Tibial nerve (tissue), 4 donors: ENCODE data around the gene CYSRT1. TPM values are rescaled to one million over a fixed set of nuclear protein-coding genes. Genes with fewer than 3 reads are reported as not detected.

Source experiments
- DNase-seq, 2 donors: peaks; one replicate each; pipeline ENCODE4 v3.0.0-alpha.2; 2019; ENCODE audit warnings: low spot score in 2 of 2
- H3K27ac ChIP-seq, 4 donors: fragments of 200-600 bp; sonication (generic) in 3 of 4; one replicate each; pipeline ENCODE4 v1.5.1; 2017 to 2019; ENCODE audit warnings: mild to moderate bottlenecking in 1 of 4
- H3K27me3 ChIP-seq, 2 donors: fragments of 200-600 bp; sonication (generic) in 1 of 2; one replicate each; pipeline versions ENCODE4 v1.5.1 to v1.6.0; 2017 to 2019
- H3K36me3 ChIP-seq, 3 donors: fragments of 200-600 bp; sonication (generic); one replicate each; pipeline ENCODE4 v1.5.1; 2018 to 2019
- H3K4me1 ChIP-seq, 4 donors: fragments of 200-600 bp; sonication (generic) in 3 of 4; one replicate each; pipeline ENCODE4 v1.5.1; 2017 to 2019
- H3K4me3 ChIP-seq, 4 donors: fragments of 200-600 bp; sonication (generic) in 3 of 4; one replicate each; pipeline ENCODE4 v1.5.1; 2017 to 2019; ENCODE audit warnings: mild to moderate bottlenecking in 1 of 4, moderate library complexity in 1 of 4
- H3K9me3 ChIP-seq, 4 donors: fragments of 200-600 bp; sonication (generic) in 3 of 4; one replicate each; pipeline ENCODE4 v1.5.1; 2017 to 2019
- EP300 ChIP-seq, 2 donors: sonication (generic); formaldehyde crosslinking; IDR thresholded peaks; one replicate each; pipeline ENCODE4 v1.6.1; 2017; ENCODE audit warnings: antibody characterized with exemption in 2 of 2, mild to moderate bottlenecking in 1 of 2
- POLR2A ChIP-seq, 2 donors: fragments of 450-650 bp; IDR thresholded peaks; one replicate each; pipeline ENCODE4 v1.6.1; 2017; ENCODE audit warnings: antibody characterized with exemption in 2 of 2, mild to moderate bottlenecking in 2 of 2, moderate library complexity in 2 of 2
- WGBS, 2 donors: methylation state at CpG; one replicate each; pipeline ENCODE4 v1.1.5; 2018; 5-methylcytosine and 5-hydroxymethylcytosine counted together
- total RNA-seq, 4 donors: library from RNA; depleted of rRNA; stranded (reverse); fragments of >200 nt; gene quantifications; one replicate each; pipeline ENCODE4 v1.1.0, GENCODE V29; 2016
- TF ChIP-seq, protein P1 (sequence below), 5 experiments: fragments of 200-600 bp in 3 of 5; fragments of 450-650 bp in 2 of 5; sonication (generic) in 3 of 5; IDR thresholded peaks; one replicate each; pipeline ENCODE4 v1.5.1; 2016 to 2019; ENCODE audit warnings: antibody characterized with exemption in 5 of 5, mild to moderate bottlenecking in 3 of 5, moderate library complexity in 2 of 5

CYSRT1 gene
- total RNA-seq, 4 donors from 2014 or later = not detected

DNA sequence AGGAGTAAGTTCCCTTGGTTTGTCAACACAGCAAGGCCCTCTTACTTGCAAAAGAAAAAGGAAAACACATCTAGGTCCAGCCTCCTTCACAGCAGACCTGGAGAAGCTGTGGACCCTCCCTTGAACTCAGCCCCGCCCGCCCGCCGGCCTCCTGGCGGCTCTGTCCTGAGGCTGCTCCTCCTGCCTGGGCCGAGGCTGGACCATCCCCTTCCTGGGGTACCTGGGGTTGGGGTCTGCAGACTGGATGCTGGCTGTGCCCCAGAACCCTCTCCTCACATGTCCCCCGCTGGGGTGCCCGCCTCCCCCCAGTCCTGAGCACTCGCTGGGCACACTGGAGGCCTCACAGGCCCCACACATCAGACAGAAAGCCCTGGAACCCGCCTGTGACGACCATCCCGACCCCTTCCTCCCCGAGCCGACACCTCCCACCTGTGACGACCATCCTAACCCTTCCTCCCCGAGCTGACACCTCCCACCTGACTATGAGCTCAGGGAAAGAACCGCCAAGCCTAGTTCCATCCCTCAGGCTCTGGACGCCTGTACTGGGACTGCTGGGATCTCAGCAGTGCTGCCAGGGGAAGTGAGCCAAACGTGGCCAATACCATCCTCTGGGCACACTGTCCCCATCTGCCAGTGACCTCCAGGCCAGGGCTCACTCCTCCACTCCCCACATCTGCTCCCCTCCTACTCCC, 45.9 kb upstream of the CYSRT1 start:
- H3K36me3 ChIP-seq = peaks cover 3 to 73% (median 48%) of the 10 kb centered on the region in 3 donors
- WGBS, 2 donors = 90% methylated on average over 19 of the region's 19 CpGs
- DNase-seq = no peak

DNA sequence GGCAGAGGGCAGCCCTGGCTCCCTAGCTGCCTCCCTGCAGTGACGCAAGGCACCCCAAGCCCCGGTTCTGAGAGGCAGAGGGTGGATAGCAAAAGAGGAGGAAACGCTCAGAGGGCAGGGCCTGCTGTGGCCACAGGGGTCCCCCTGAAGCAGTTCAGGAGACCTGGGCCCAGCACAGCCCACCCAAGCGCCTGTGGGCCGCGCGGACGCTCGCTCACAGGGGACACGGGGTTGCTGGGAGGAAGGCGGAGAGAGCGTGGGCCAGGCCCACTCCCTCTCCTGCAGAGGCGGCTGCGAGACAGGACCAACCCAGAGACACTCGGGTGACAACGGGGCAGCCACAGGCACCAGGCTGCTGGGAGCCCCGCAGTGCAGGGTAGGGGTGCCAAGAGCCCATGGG, 45.2 kb upstream of the CYSRT1 start:
- Histone ChIP-seq H3K4me3 (no peak overlapping the region), H3K9me3 (no peaks in the 10 kb centered on the region), H3K27ac (no peak overlapping the region), H3K36me3 (peaks cover 3 to 80% (median 55%) of the 10 kb centered on the region in 3 donors), H3K27me3 (no peaks in the 10 kb centered on the region), H3K4me1 (peaks cover 0 to 11% (median 0%) of the 10 kb centered on the region in 4 donors)
- 89 to 97% methylated on average over 7 to 17 of the region's 17 CpGs for WGBS, 2 donors
- DNase-seq = no peak
- TF ChIP-seq EP300 (IDR thresholded peaks at IDR 0.05) (no peak), POLR2A (IDR thresholded peaks at IDR 0.05) (no peak)
- TF ChIP-seq, protein P1, sequence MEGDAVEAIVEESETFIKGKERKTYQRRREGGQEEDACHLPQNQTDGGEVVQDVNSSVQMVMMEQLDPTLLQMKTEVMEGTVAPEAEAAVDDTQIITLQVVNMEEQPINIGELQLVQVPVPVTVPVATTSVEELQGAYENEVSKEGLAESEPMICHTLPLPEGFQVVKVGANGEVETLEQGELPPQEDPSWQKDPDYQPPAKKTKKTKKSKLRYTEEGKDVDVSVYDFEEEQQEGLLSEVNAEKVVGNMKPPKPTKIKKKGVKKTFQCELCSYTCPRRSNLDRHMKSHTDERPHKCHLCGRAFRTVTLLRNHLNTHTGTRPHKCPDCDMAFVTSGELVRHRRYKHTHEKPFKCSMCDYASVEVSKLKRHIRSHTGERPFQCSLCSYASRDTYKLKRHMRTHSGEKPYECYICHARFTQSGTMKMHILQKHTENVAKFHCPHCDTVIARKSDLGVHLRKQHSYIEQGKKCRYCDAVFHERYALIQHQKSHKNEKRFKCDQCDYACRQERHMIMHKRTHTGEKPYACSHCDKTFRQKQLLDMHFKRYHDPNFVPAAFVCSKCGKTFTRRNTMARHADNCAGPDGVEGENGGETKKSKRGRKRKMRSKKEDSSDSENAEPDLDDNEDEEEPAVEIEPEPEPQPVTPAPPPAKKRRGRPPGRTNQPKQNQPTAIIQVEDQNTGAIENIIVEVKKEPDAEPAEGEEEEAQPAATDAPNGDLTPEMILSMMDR (IDR thresholded peaks at IDR 0.05) = no peak

More for the DNA sequence above, 45.9 kb upstream of the CYSRT1 start:
- TF ChIP-seq EP300 (IDR thresholded peaks at IDR 0.05) = no peak
- TF ChIP-seq POLR2A (IDR thresholded peaks at IDR 0.05) = no peak
- TF ChIP-seq, protein P1 (IDR thresholded peaks at IDR 0.05) = no peak
- Histone ChIP-seq H3K4me3 (no peak overlapping the region), H3K4me1 (peaks cover 0 to 8% (median 0%) of the 10 kb centered on the region in 4 donors), H3K9me3 (no peaks in the 10 kb centered on the region), H3K27me3 (no peaks in the 10 kb centered on the region), H3K27ac (no peak overlapping the region)

- Histone ChIP-seq H3K4me3 (no peak overlapping the region), H3K36me3 (peaks cover 3 to 88% (median 56%) of the 10 kb centered on the region in 3 donors), H3K9me3 (no peaks in the 10 kb centered on the region), H3K27me3 (no peaks in the 10 kb centered on the region), H3K27ac (no peak overlapping the region), H3K4me1 (peaks cover 0 to 11% (median 0%) of the 10 kb centered on the region in 4 donors)
- 87 to 93% methylated on average over 5 to 20 of the region's 20 CpGs for WGBS, 2 donors
- DNase-seq = no peak
- no peak for TF ChIP-seq EP300 (IDR thresholded peaks at IDR 0.05)
- TF ChIP-seq, protein P1 (IDR thresholded peaks at IDR 0.05) = no peak
- TF ChIP-seq POLR2A (IDR thresholded peaks at IDR 0.05) = no peak
These were observed 44.5 kb upstream of the CYSRT1 start for GRCh38 chr9:137180491-137180890.

DNA sequence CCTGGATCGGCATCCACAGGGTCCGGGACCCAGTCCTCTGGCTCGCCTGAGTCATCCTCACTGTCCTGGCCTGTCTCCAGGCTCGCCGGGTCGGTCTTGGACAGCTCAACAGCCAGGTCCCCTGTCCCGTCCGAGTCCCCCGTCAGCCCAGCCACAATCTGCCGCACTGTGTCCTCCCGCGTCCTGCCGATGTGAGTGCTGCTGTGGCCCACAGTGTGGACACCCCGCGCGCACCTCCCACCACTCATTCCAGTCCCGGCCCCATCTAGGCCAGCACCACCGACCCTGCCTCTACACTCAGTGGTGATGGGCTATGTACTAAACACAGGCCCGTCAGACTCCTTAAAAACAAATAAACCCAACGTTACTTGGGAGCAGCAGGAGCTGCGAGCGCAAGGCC, 43.3 kb upstream of the CYSRT1 start:
- Histone ChIP-seq H3K9me3 (no peaks in the 10 kb centered on the region), H3K36me3 (peaks cover 3 to 99% (median 56%) of the 10 kb centered on the region in 3 donors), H3K27ac (no peak overlapping the region), H3K4me3 (no peak overlapping the region), H3K4me1 (peaks cover 0 to 22% (median 6%) of the 10 kb centered on the region in 4 donors), H3K27me3 (no peaks in the 10 kb centered on the region)
- DNase-seq = no peak
- TF ChIP-seq EP300 (IDR thresholded peaks at IDR 0.05) (no peak), POLR2A (IDR thresholded peaks at IDR 0.05) (no peak)
- TF ChIP-seq, protein P1 (IDR thresholded peaks at IDR 0.05) = no peak
- WGBS, 2 donors = 89 to 96% methylated on average over 22 of the region's 22 CpGs

- Histone ChIP-seq H3K4me3 (no peak overlapping the region), H3K36me3 (peaks cover 3 to 94% (median 56%) of the 10 kb centered on the region in 3 donors), H3K9me3 (no peaks in the 10 kb centered on the region), H3K27ac (no peak overlapping the region), H3K27me3 (no peaks in the 10 kb centered on the region), H3K4me1 (peaks cover 0 to 34% (median 18%) of the 10 kb centered on the region in 4 donors)
- WGBS, 2 donors = 89 to 90% methylated on average over 17 of the region's 17 CpGs
- TF ChIP-seq, protein P1 (IDR thresholded peaks at IDR 0.05) = no peak
- TF ChIP-seq POLR2A (IDR thresholded peaks at IDR 0.05) (no peak), EP300 (IDR thresholded peaks at IDR 0.05) (no peak)
- no peak for DNase-seq
These were observed 42.1 kb upstream of the CYSRT1 start for GRCh38 chr9:137182836-137183235.
